CD4-positive, alpha-beta T cell (primary cell): ENCODE data around the gene FAM222A. TPM values are rescaled to one million over a fixed set of nuclear protein-coding genes. Genes with fewer than 3 reads are reported as not detected.
A peak's percentile ranks its signal among the peaks of the same experiment; 100 is the strongest.

ENCODE experiments used
- ATAC-seq: fragments of 200-7000 bp; cut with Tn5 transposase; one replicate; pipeline ENCODE4 v1.10.0; 2022; ENCODE audit warnings: mild to moderate bottlenecking; ENCODE audit not compliant: poor library complexity
- CTCF ChIA-PET: fragments of 350-600 bp; sonication (Branson Sonifier 250); formaldehyde crosslinking; loops from one replicate; lab custom pipeline; 2021; ENCODE audit warnings: antibody characterized with exemption, inconsistent platforms; lab: Charles Lee
- POLR2A ChIA-PET: fragments of 350-600 bp; sonication (Branson Sonifier 250); formaldehyde crosslinking; loops from one replicate; lab custom pipeline; 2021; ENCODE audit warnings: antibody characterized with exemption, inconsistent platforms; lab: Charles Lee
- DNase-seq, 14 experiments: peaks; one replicate each; pipeline ENCODE4 v3.0.0-alpha.2; 2013 to 2020; ENCODE audit warnings: mixed read lengths in 2 of 14
- H3K27ac ChIP-seq, 2 donors: one replicate each; pipeline versions ENCODE4 v1.5.1 to v1.7.0; 2013; ENCODE audit warnings: low read length in 2 of 2, low read depth in 1 of 2, mild to moderate bottlenecking in 1 of 2
- H3K27me3 ChIP-seq, 2 experiments: 1 replicate in 1 of 2; 2 replicates in 1 of 2; pipeline versions ENCODE4 v1.6.1 to v1.7.0; 2013; ENCODE audit warnings: low read length in 2 of 2, control low read depth in 1 of 2, mild to moderate bottlenecking in 1 of 2, moderate library complexity in 1 of 2; ENCODE audit not compliant: insufficient read depth in 2 of 2, control insufficient read depth in 1 of 2
- H3K36me3 ChIP-seq: one replicate; pipeline ENCODE4 v1.6.1; 2013; ENCODE audit warnings: low read length, control low read depth; ENCODE audit not compliant: insufficient read depth
- H3K4me1 ChIP-seq: one replicate; pipeline ENCODE4 v1.6.1; 2013; ENCODE audit warnings: low read length, control low read depth; ENCODE audit not compliant: insufficient read depth
- H3K4me3 ChIP-seq: one replicate; pipeline ENCODE4 v1.5.1; 2013; ENCODE audit warnings: mild to moderate bottlenecking, low read length, moderate library complexity
- H3K9me3 ChIP-seq, 2 experiments: 1 replicate in 1 of 2; 2 replicates in 1 of 2; pipeline versions ENCODE4 v1.6.1 to v1.7.0; 2013; ENCODE audit warnings: low read length in 2 of 2, mild to moderate bottlenecking in 2 of 2, control low read depth in 1 of 2, moderate library complexity in 1 of 2; ENCODE audit not compliant: control insufficient read depth in 1 of 2, insufficient read depth in 1 of 2
- H3K27ac Mint-ChIP-seq: one replicate; pipeline ENCODE4 v1.8.0; 2020; ENCODE audit warnings: mixed read lengths
- H3K27me3 Mint-ChIP-seq: one replicate; pipeline ENCODE4 v1.8.0; 2021; ENCODE audit warnings: mixed read lengths
- H3K36me3 Mint-ChIP-seq: one replicate; pipeline ENCODE4 v1.8.0; 2021; ENCODE audit warnings: low read depth, mixed read lengths
- H3K4me1 Mint-ChIP-seq: one replicate; pipeline ENCODE4 v1.8.0; 2021; ENCODE audit warnings: low read depth, mixed read lengths
- H3K4me3 Mint-ChIP-seq: one replicate; pipeline ENCODE4 v1.8.0; 2020; ENCODE audit warnings: mild to moderate bottlenecking, mixed read lengths
- H3K9me3 Mint-ChIP-seq: one replicate; pipeline ENCODE4 v1.8.0; 2020; ENCODE audit warnings: mixed read lengths
- CTCF ChIP-seq: fragments of 200-600 bp; IDR thresholded peaks from one replicate; pipeline ENCODE4 v1.8.0; 2022; ENCODE audit warnings: antibody characterized with exemption, mild to moderate bottlenecking
- intact Hi-C, 2 experiments: fragments of 100-400 bp; cut with DNase I in 1 of 2; cut with micrococcal nuclease in 1 of 2; formaldehyde crosslinking; loops; one replicate each; pipeline versions ENCODE4 v1.15.1 to v1.9.0; 2023 to 2025; cut with DNase I, micrococcal nuclease
- total RNA-seq, 174 experiments: library from RNA in 2 of 174; stranded (reverse) in 2 of 174; gene quantifications; one replicate each; pipeline ENCODE4 v1.2.3 and lab custom pipeline; 2021 to 2026

The FAM222A gene
- total RNA-seq, 2 experiments from 2014 or later, result 1.1 to 1.7 TPM

GRCh38 chr12:109760930-109761921 is 47.6 kb downstream of the FAM222A start:
- intact Hi-C loops, result no loop called here
- H3K27ac Mint-ChIP-seq, result no peak overlapping the region
- Histone ChIP-seq H3K27me3 (no peaks in the 10 kb centered on the region), H3K36me3 (no peaks in the 10 kb centered on the region), H3K27ac (no peak overlapping the region), H3K9me3 (peaks cover 12 to 25% of the 10 kb centered on the region in 2 experiments), H3K4me1 (no peaks in the 10 kb centered on the region), H3K4me3 (no peak overlapping the region)
- H3K4me1 Mint-ChIP-seq, result no peaks in the 10 kb centered on the region
- ATAC-seq (no peak), DNase-seq (peak in 1 of 14 experiments; percentile 28)
- CTCF ChIA-PET, result no interaction called here
- H3K9me3 Mint-ChIP-seq, result peaks cover 7% of the 10 kb centered on the region
- H3K36me3 Mint-ChIP-seq, result no peaks in the 10 kb centered on the region
- H3K4me3 Mint-ChIP-seq, result no peak overlapping the region
- POLR2A ChIA-PET, result no interaction called here
- H3K27me3 Mint-ChIP-seq, result peaks cover 7% of the 10 kb centered on the region
- TF ChIP-seq CTCF, result no peak

- no peak overlapping the region for H3K4me3 ChIP-seq
- peaks cover 3% of the 10 kb centered on the region for H3K27me3 Mint-ChIP-seq
- TF ChIP-seq CTCF, result no peak
Observed at GRCh38 chr12:109762071-109762672, 48.5 kb downstream of the FAM222A start.

GRCh38 chr12:109762673-109763191 is 49.1 kb downstream of the FAM222A start:
- Histone ChIP-seq H3K27me3 (no peaks in the 10 kb centered on the region), H3K27ac (no peak overlapping the region), H3K4me3 (no peak overlapping the region), H3K4me1 (no peaks in the 10 kb centered on the region), H3K9me3 (peaks cover 0 to 22% of the 10 kb centered on the region in 2 experiments), H3K36me3 (no peaks in the 10 kb centered on the region)
- Mint-ChIP-seq H3K4me3 (no peak overlapping the region), H3K36me3 (no peaks in the 10 kb centered on the region), H3K4me1 (no peaks in the 10 kb centered on the region), H3K27me3 (no peaks in the 10 kb centered on the region), H3K9me3 (no peaks in the 10 kb centered on the region), H3K27ac (no peak overlapping the region)
- TF ChIP-seq CTCF, result no peak
- intact Hi-C loops, result no loop called here
- CTCF ChIA-PET, result no interaction called here
- DNase-seq (peak in 1 of 14 experiments; percentile 30), ATAC-seq (no peak)
- POLR2A ChIA-PET, result no interaction called here

More at GRCh38 chr12:109762071-109762672, 48.5 kb downstream of the FAM222A start:
- no peak overlapping the region for H3K4me3 Mint-ChIP-seq
- no peaks in the 10 kb centered on the region for H3K27me3 ChIP-seq
- H3K36me3 ChIP-seq, result no peaks in the 10 kb centered on the region
- H3K27ac Mint-ChIP-seq, result no peak overlapping the region
- H3K4me1 Mint-ChIP-seq, result no peaks in the 10 kb centered on the region
- peaks cover 3 to 25% of the 10 kb centered on the region in 2 experiments for H3K9me3 ChIP-seq
- no peaks in the 10 kb centered on the region for H3K36me3 Mint-ChIP-seq
- DNase-seq, result peak in 1 of 14 experiments; percentile 12
- H3K9me3 Mint-ChIP-seq, result no peaks in the 10 kb centered on the region
- intact Hi-C loops, result no loop called here
- ChIA-PET POLR2A (no interaction called here), CTCF (no interaction called here)
- ATAC-seq, result no peak
- no peak overlapping the region for H3K27ac ChIP-seq
- H3K4me1 ChIP-seq, result no peaks in the 10 kb centered on the region
